GM19035 (cell line): Measurements from ENCODE around the gene ACAP3.

Experiments used
- ATAC-seq: cut with Tn5 transposase; IDR thresholded peaks from one replicate; pipeline ENCODE4 v1.9.1; 2021; ENCODE audit not compliant: unreplicated experiment

The ACAP3 gene

DNA sequence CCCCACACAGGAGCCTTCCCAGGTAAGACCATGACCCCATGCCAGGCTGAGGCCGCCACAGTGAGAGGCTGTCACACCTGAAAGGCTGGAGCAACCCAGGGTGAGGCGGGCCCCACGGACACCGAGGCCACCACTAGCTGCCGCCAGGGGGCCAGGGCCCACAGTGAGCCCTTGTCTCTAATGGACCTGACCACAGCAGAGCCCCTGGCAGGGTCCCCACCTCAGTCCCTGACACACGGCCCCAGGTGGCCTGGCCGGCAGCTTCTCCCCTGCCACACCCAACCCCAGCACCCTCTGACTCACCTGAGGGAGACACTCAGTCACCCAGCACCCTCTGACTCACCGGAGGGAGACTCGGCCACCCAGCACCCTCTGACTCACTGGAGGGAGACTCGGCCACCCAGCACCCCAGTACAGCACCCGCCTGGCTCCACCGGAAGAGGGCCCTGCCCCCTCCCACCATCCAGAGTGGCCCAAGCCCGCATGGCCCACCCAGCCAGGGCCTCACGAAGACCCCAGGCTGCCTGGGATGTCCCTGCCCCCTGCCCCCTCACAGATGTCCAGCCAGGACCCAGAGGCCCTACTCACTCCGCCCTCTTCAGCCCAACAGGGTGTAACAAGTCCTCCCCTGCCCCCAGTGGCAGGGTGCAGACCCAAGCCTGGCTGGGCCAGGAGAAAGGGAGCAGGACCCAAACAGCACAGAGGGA lies 37.1 kb upstream of the ACAP3 start:
- no peak for ATAC-seq

DNA sequence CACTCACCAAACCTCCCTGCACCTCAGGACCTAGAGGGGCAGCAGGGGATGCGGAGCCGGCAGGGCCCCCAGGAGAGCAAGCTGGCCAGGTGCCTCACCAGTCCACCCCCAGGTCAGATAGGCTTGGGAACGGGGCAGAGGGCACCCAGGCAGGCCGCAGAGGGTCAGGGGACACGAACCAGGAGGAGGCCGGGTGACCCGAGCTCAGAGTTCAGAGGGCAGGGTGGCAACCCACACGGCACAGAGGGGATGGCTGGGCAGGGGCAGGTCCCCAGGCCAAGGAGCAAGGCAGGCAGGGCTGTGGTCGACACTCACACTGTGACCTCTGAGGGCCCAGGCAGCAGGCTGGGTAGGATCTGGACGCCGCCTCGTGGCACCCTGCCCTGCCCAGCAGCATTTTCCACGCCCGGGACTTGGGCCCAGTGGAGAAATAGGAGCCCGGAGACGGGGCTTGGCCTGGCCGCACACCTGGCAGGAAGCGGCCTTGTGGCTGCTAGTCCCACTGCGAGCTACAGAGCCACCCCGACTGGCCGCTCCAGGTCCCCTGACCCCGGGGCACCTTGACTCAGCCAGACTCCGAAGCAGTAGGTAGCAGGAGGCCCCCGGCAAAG lies 36.2 kb upstream of the ACAP3 start:
- no peak for ATAC-seq

DNA sequence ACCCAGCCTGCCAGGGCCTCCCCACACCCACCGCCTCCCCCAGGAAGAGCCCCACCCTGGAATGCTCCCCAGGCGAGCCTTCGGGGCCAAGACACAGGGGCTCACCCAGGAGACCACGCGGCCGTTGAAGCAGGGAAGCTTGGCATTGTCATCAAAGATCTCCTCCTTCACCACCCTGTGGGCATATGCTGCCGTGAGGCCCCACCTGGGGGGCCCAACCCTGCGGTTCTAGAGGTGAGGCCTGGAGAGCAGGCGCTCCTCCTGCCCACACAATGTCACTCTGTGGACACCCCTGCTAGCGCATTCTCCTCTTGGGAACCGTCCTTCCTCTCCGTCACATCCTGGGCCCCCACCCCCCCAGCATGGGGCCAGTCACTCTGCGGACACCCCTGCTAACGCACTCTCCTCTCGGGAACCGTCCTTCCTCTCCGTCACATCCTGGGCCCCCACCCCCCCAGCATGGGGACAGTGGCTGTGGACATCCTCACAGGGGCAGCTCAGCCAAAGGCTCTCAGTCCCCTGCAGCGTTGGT lies 34.9 kb upstream of the ACAP3 start:
- no peak for ATAC-seq

GRCh38 chr1:1342061-1342562 lies 34.4 kb upstream of the ACAP3 start:
- no peak for ATAC-seq

GRCh38 chr1:1341549-1342021 lies 33.9 kb upstream of the ACAP3 start:
- ATAC-seq: no peak

GRCh38 chr1:1340791-1341548 lies 33.2 kb upstream of the ACAP3 start:
- ATAC-seq: no peak

- ATAC-seq: no peak
These were observed 32.5 kb upstream of the ACAP3 start for GRCh38 chr1:1340185-1340584.

GRCh38 chr1:1338278-1338677 lies 30.5 kb upstream of the ACAP3 start:
- ATAC-seq: no peak

DNA sequence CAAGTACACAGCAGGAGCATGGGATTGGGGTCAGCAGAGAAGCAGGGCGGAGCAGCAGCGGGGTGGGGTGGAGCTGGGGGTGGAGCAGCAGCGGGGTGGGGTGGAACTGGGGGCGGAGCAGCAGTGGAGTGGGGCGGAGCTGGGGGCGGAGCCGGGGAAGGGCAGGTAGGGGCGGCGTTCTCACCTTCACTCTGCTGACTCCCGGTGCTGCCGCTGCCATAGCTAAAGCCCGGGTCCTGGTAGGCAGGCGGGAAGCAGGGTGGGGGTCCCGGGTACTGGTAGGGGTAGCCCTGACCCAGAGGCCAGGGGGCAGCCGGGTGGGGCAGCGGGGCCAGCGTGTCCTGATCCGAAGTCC lies 30.0 kb upstream of the ACAP3 start:
- ATAC-seq: no peak

DNA sequence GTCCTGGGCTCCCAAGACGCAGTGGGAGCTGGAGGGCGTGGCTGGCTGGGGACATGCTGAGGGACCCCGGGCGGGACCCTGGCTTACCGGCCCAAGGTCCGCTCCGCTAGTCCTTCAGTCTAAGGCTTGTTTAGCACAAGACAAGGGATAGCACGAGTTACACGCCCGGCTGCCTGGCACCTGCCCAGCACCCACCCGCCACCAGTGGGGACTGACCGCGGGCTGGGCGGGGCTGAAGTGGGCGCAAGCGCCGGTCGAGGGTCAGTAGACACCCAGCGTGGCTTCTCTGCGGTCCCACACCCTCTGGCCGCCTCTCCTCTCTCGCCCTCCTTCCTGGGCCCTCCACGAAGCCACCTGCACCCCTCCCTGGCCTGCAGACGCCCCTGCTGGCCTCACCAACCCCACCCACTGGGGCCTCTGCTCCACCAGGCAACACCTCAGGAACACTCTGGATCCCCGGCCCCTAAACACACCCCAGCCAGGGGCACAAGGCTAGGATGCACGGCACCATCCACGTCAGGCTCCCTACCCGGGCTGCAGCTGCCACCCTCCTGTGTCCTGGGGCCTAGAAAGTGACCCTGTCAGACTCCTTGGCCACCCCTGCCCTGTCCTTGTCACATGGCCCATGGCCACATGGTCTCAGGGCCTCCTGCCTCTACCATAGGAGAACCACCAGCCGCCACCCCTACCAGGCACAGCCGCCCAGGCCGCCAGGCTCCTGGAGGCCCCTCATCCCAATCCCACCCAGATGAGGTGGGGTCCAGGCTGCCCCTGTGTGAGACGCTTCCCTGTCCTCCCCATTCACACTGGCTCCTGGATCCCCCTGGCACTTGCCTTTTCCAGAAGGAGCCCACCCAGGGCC lies 29.4 kb upstream of the ACAP3 start:
- ATAC-seq: no peak

DNA sequence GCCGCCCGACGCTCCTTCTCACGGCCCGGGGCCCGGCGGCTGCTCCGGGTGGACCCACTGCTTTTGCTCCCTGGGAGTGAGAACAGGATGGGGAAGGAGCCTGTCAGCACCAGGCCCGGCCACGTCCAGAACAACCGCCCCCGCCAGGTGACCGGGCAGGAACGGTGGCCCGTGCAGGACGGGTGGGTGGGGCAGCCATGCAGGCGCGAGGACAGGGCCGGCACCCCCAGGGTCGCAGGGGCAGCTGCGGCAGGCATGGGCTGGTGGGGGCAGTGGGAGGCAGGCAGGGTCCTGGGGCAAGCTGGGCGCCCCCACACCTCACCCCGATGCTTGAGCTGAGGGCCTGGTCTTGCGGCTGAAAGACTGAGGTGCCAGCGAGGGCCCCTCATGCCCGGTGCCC lies 28.7 kb upstream of the ACAP3 start:
- no peak for ATAC-seq

- no peak for ATAC-seq
These were observed 28.1 kb upstream of the ACAP3 start for GRCh38 chr1:1335792-1336248.

- ATAC-seq: no peak
These were observed 27.6 kb upstream of the ACAP3 start for GRCh38 chr1:1335283-1335682.

DNA sequence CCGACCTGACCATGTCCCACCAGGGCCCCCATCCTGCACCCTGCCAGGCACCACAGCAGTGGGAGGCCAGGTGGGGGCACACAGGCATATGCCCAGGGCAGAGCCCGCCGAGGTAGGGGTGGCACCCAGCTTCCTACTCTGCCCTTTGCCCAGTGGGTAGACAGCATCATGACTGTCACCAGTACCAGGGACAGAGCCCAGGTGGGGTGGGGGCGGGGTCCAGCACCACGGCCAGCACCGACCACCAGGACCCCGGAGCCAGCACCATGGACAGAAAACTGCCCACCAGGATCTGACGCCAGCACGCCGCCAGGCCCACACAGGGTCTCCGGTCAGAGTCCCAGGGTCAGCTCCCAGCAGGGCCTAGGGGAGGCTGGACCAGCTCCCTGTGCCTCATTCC lies 27.1 kb upstream of the ACAP3 start:
- no peak for ATAC-seq

DNA sequence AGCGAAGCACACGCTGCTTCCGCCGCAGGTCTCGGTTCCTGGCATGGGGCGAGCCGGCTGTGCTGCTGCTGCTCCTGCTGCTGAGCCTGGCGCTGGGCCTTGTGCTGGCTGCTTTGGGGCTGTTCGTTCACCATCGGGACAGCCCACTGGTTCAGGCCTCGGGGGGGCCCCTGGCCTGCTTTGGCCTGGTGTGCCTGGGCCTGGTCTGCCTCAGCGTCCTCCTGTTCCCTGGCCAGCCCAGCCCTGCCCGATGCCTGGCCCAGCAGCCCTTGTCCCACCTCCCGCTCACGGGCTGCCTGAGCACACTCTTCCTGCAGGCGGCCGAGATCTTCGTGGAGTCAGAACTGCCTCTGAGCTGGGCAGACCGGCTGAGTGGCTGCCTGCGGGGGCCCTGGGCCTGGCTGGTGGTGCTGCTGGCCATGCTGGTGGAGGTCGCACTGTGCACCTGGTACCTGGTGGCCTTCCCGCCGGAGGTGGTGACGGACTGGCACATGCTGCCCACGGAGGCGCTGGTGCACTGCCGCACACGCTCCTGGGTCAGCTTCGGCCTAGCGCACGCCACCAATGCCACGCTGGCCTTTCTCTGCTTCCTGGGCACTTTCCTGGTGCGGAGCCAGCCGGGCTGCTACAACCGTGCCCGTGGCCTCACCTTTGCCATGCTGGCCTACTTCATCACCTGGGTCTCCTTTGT lies 26.0 kb upstream of the ACAP3 start:
- ATAC-seq: no peak

- ATAC-seq: no peak
These were observed 25.2 kb upstream of the ACAP3 start for GRCh38 chr1:1332774-1333480.

GRCh38 chr1:1332031-1332755 lies 24.5 kb upstream of the ACAP3 start:
- no peak for ATAC-seq

DNA sequence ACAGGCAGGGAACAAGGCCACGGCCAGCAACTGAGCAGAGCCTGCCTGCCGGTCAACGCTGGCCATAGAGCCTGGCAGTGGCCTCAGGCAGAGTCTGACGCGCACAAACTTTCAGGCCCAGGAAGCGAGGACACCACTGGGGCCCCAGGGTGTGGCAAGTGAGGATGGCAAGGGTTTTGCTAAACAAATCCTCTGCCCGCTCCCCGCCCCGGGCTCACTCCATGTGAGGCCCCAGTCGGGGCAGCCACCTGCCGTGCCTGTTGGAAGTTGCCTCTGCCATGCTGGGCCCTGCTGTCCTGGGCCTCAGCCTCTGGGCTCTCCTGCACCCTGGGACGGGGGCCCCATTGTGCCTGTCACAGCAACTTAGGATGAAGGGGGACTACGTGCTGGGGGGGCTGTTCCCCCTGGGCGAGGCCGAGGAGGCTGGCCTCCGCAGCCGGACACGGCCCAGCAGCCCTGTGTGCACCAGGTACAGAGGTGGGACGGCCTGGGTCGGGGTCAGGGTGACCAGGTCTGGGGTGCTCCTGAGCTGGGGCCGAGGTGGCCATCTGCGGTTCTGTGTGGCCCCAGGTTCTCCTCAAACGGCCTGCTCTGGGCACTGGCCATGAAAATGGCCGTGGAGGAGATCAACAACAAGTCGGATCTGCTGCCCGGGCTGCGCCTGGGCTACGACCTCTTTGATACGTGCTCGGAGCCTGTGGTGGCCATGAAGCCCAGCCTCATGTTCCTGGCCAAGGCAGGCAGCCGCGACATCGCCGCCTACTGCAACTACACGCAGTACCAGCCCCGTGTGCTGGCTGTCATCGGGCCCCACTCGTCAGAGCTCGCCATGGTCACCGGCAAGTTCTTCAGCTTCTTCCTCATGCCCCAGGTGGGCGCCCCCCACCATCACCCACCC lies 23.6 kb upstream of the ACAP3 start, which contains the start of gene TAS1R3:
TAS1R3 (plus strand) TSS at position 213 of the 898 bp plus-strand sequence; CDS start at position 279, 66 bp downstream.
- no peak for ATAC-seq
